D721Med (cell line): ENCODE measurements around the gene TAF1.

Experiments
- DNase-seq: peaks from one replicate; pipeline ENCODE4 v3.0.0; 2011; ENCODE audit warnings: low spot score; ENCODE audit not compliant: insufficient read length
- FAIRE-seq: peaks from 2 replicates; lab custom pipeline; 2011; peaks lifted over from hg19 to GRCh38; lab: Jason Lieb, UNC
- CTCF ChIP-seq: IDR thresholded peaks from 2 replicates; pipeline ENCODE4 v1.5.1; 2012; ENCODE audit warnings: mild to moderate bottlenecking, control low read depth; ENCODE audit not compliant: insufficient read depth; ENCODE audit errors: missing control alignments

Gene TAF1

GRCh38 chrX:71514367-71515037 lies 148.3 kb downstream of the TAF1 start:
- FAIRE-seq: no peak
- DNase-seq: no peak

GRCh38 chrX:71515038-71515396 lies 148.9 kb downstream of the TAF1 start:
- DNase-seq (no peak), FAIRE-seq (no peak)
- no peak for TF ChIP-seq CTCF

More at GRCh38 chrX:71514367-71515037, 148.3 kb downstream of the TAF1 start:
- no peak for TF ChIP-seq CTCF
